HG03064 (cell line): ENCODE data around the gene CYB561D1.
"Not testable (repeated sequence)": the region's sequence is repeated elsewhere in the genome, so short reads cannot be mapped to it uniquely, and the experiment has no call there.

Experiments used
- ATAC-seq: cut with Tn5 transposase; IDR thresholded peaks from one replicate; pipeline ENCODE4 v1.9.1; 2021; ENCODE audit warnings: low read depth; ENCODE audit not compliant: unreplicated experiment

CYB561D1 gene, protein sequence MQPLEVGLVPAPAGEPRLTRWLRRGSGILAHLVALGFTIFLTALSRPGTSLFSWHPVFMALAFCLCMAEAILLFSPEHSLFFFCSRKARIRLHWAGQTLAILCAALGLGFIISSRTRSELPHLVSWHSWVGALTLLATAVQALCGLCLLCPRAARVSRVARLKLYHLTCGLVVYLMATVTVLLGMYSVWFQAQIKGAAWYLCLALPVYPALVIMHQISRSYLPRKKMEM

DNA sequence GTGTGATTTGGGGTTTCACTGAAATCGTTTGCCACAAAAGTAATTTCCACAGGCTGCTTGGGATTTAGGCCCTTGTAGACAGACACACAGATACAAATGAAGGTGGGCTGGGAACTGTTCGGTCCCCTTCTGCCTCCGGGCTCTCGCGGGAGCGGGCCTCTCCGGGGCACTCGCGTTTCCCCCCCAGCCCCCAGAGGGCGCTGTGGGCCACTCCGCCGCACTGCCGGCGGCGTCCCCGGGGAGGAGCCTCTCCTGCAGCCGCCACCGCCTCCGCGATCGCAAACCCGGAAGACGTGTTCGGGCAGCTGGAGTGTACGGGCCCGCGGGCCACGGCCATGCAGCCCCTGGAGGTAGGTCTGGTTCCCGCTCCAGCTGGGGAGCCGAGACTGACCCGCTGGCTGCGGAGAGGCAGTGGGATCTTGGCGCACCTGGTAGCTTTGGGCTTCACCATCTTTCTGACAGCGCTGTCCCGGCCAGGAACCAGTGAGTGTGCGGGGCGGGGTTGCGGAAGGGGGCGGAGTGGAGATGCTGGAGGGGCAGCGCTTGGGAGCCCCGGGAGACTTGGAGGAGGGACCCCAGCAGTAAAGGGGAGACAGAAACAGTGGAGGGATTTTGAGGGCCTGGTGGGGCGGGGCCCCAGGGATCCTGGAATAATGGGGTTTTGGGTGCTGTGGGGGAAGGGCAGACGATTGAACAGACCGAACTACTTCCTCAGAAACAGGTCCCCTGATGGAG lies at the start of gene CYB561D1:
TSS of gene CYB561D1 (plus strand) at position 290 of the 735 bp plus-strand sequence. CDS start at position 336, 46 bp downstream.
- peak; percentile 91 for ATAC-seq

DNA sequence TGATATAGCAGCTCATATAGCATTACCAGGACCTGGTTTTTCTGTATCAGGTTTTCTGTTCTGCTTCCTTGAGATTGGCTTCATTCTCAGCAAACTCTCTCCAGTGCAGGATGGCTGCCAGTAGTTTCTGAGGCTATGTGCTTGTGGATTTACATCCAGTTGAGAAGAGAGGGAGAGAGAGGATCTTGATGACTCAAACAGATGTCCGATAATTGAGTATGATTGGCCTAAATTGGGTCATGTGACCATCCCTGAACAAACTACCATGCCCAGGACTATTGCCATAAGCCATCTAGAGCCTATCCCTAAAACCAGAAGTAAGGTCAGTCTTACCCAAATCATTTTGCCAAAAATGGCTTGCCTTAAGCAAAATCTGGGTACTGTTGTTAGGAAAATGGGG lies 49.5 kb upstream of the CYB561D1 start:
- ATAC-seq, result no peak

DNA sequence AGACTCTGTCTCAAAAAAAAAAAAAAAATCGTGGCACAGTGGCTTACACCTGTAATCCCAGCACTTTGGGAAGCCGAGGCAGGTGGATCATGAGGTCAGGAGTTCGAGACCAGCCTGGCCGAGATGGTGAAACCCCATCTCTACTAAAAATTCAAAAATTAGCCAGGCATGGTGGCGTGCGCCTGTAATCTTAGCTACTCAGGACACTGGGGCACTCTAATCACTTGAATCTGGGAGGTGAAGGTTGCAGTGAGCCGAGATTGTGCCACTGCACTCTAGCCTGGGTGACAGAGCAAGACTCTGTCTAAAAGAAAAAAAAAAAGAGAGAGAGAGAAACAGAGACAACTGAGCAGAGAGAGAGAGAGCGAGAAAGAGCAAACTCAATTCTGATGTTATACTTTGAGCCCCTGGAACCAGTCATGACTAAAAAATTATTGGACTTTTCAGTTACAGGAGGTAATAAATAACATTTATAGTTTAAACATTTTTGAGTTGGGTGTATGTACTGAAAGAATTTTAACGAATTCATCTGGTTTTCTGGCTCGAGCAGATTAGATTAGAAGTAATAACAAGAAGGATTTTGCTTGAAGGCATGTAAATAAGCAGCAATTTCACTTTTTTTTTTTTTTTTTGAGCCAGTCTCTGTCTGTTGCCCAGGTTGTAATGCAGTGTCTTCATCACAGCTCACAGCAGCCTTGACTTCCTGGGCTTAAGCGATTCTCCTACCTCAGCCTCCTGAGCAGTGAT lies 47.8 kb upstream of the CYB561D1 start:
- ATAC-seq, result not testable (repeated sequence)

DNA sequence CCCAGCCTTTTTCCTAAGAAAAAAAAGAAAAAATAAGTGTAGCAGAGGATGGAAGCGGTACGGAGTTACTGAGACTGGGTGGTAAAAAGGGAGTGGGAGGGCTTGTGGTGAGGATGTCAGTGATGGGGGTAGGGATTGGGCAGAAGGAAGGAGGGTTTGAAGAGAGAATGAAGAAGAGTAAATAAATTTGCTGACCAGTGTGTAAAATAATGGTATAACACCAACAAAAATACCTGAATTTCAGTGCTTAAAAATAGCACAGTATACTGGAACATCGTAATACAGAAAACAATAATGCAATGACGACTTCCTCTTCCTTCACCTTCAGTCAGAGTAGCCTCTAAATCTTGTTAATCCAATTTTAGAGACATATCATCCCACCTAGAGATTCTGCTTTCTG lies 46.4 kb upstream of the CYB561D1 start:
- ATAC-seq, result no peak

DNA sequence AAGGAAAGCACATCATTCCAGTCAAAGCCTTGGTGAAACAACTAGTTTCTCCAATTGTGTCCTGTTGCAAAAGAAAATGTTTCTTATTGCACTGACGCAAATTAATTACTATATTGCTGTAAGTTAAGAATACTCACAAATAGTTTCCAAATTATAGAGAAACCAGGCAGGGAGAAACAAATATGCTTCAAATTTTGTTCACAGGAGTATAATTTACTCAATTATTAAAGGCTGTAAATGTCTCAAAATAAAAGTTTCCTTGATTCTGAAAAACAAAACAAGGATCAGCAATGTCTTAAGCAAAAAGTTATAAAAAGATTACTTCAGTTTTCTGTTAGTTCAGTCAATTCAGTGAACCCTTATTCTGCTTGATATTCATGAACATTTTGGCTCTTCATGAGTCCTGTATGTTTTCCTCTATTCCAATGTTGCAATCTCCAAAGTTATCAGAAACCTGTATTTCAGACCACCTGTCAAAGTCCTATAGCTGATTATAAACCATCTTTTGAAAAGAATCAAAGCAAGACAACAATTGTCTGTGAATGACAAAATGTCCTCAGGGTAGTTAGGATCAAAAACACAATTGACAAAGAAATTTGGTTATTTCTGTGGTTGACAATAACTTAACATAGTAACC lies 39.3 kb upstream of the CYB561D1 start:
- no peak for ATAC-seq

DNA sequence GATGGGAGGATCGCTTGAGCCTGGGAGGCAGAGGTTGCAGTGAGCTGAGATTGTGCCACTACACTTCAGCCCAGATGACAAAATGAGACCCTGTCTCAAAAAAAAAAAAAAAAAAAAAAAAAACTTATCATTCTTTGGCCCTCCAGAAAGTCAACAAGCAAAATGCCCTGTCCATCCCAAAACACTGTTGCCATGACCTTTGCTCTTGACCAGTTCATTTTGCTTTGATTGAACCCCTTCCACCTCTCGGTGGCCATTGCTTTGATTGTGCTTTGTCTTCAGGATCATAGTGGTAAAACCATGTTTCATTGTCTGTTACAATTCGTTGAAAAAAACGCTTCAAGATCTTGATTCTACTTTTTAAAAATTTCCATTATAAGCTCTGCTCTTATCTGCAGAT lies 36.1 kb upstream of the CYB561D1 start:
- ATAC-seq, result no peak

DNA sequence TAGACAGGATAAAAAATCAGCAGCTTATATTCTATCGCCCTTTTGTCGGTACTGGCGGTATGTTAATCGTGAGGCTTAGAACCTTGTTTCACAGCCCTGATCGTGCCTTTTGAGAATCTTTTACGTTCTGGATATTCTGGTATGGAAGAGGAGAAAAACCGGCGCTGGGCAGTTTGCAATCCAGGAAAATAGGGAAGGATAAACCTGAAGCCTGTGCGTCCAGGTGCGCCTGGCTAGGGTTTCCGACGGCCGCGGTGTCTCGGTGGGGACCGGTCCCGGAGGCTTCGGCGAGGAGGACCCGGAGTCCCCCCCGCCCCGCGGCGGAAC lies 27.8 kb upstream of the CYB561D1 start:
- ATAC-seq, result no peak

DNA sequence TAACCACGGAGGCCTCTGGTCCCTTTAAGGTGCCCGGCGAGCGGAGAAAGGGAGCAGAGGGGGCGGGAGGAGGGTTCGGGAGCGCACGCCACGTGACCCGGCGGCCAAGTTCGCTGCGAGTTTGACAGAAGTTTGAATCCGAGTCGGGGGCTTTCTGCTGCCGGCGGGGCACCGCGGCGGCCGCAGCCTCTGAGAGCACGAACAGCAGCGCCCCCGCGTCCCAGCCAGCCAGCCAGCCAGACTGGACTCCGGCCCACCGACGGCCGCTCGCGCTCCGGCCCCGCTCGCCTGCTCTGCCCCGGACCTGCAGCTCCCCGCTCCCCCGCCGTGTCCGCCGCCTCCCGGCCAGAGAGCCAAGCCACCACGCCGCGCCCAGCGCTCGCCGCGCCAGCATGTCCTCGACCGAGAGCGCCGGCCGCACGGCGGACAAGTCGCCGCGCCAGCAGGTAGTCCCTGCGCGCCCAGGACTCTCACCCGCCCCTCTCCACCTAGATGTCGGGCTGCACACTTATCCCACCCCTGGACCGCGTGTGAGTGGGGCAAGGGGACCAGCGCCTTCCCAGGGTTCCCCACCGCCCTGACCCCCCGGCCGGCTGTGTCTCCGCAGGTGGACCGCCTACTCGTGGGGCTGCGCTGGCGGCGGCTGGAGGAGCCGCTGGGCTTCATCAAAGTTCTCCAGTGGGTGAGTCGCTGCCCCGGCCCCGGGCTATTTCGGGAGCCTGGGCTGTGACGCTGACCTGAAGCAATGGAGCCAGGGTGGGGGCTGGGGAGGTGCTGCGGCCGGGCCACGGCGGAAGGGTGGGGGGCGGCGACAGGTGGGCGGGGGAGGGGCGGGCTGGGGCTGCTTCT lies 27.2 kb upstream of the CYB561D1 start, which contains the start of gene SYPL2:
TSS of gene SYPL2 (plus strand) at position 95 of the 849 bp plus-strand sequence. CDS start at position 393, 298 bp downstream.
- no peak for ATAC-seq

DNA sequence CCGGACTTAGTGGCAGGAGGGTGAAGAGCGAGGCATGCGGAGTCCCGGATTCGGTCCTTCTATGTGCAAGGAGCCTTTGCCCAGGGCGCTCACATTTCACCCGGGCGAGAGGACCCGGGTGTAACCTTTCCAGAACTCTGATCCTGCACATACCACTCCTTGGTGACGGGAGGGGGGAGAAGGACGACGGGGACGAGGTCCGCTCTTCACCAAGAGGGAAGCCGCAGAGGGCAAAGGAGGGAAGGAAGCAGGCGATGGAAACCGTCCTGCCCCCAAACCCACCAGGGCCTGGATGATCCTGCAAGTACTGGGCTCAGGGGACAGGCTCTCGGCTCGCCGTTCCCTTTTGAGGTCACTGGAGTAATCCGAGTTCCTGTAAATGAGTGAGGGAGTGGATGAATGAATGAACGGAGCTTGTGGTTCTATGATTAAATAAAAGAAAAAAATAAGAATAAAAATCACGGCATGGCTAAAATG lies 26.6 kb upstream of the CYB561D1 start:
- ATAC-seq, result no peak

DNA sequence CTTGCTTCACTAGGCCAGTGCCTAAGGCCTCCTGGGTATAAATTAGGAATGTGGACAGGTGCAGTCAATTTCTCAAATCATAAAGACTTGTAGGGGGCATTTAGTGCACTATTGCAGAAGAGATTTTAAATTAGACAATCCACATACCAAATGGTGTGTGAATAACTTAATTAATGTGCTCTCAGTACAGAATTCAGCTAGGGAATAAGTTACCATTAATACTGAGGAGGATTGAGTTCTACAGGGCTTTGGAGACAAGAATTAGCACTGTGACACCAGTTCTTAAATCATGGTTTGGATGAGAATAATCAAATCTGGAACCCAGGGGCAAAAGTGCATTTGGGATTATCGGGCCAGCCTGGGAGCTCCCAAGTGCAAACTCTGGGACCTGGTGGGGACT lies 25.8 kb upstream of the CYB561D1 start:
- no peak for ATAC-seq

DNA sequence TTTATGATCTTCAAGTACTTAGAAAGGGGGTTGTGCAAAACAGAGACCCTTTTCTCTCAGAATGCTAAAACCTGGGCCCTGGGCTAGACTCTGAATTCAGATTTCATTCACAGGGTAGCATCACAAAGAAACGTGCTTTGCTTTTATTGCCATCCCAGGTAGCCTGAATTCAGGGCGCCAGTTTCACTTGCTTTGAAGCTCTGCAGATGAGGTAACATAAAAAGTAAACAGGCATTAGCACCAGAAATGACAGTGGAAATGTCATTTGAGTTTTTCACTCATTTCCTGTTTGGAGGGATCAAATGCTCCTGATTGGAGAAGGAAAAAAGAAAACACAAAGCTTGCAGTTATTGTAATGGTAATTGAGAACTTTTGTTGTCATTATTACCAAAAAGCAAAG lies 25.0 kb upstream of the CYB561D1 start:
- no peak for ATAC-seq

DNA sequence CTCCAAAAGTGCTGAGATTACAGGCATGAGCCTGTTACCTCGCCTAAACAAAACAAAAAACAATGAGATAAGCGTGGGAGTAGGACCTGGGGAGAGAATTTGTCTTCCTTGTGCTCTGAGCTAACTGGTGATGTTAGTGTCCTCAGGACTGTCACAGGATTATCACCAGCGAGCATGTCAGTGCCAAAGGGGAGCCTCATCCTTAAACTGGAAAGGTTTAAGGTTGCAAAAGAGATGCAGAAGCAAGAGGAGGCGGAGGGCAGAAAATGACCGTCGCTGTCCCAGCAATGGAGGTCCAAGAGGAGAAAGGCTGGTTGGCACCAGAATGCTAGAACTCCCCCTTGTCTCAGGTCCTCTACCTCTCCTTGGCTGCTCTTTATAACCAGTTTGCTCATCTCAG lies 23.6 kb upstream of the CYB561D1 start:
- ATAC-seq, result no peak

DNA sequence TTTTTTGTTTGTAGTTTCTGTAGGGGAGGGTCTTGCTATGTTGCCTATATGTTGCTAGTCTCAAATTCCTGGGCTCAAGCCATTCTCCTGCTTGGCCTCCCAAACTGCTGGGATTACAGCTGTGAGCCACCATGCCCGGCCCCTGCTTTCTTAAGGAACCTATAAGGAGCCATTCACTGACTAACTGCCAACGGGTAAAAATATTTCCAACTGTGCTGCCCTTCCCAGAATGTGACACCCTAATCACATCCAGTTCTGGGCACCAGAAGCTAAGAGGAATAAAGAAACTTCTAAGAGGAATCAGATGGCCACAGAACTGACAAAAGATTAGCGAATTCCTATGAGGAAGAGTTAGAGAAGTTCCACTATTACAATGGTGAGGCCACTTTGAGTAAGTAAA lies 21.1 kb upstream of the CYB561D1 start:
- no peak for ATAC-seq

DNA sequence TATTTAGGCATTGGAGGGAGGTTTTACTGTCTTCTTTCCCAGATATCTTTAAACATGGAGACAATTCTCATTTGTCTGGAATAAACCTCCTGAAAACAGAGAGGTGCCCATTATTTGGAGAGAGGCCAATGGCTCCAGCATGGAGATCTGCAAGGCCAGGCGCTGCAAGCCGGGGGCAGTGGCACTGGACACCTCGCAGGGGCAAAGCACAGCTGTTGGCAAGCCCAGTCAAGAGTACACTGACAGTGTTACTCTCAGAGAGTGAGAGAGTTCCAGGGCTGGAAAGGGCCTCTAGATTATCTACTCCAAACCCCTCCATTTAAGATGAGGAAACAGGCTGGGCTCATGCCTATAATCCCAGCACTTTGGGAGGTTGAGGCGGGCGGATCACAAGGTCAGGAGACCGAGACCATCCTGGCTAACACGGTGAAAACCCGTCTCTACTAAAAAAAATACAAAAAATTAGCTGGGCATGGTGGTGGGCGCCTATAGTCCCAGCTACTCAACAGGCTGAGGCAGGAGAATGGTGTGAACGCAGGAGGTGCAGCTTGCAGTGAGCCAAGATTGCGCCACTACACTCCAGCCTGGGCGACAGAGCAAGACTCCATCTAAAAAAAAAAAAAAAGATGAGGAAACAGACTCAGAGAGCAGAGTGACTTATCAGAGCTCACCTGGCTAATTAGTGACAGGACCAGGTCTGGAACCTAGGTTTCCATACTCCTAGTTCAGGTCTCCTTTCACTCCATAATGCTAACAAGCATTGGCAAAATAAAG lies 20.4 kb upstream of the CYB561D1 start:
- not testable (repeated sequence) for ATAC-seq

DNA sequence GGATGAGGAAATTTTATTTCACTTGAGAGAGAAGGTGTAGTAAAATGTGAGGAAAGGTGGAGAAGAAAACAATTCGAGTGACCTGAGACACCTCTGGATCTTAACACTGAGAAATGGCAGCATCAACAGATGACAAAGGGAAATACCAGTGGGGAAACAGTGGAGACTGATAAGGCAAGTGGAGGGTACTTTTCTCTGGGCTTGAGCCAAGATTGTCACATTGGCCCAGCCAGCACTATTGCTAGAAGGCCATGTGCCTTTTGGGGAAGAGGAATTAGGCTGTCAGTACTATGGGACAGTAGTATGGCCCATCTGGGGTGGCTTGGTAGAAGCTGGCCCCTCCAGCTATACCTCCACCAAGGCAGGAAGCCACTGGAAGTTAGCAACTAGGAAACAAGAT lies 19.2 kb upstream of the CYB561D1 start:
- ATAC-seq, result no peak

DNA sequence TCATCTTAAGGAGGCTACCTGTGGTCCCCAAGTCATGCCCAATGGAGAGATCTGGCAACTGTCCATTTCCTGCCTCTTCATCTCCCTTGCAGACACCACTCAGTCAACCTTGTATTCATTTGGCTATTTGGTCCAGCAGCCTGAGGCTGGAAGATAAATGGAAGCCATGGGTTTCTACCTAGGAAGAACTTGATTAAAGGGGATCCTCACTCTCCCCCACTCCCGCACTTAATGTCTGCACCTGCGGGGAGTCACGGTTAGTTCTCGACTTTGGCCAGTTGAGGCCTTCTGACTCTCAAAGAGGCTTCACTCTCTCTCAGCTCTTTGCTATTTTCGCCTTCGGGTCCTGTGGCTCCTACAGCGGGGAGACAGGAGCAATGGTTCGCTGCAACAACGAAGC lies 18.6 kb upstream of the CYB561D1 start:
- ATAC-seq, result no peak

DNA sequence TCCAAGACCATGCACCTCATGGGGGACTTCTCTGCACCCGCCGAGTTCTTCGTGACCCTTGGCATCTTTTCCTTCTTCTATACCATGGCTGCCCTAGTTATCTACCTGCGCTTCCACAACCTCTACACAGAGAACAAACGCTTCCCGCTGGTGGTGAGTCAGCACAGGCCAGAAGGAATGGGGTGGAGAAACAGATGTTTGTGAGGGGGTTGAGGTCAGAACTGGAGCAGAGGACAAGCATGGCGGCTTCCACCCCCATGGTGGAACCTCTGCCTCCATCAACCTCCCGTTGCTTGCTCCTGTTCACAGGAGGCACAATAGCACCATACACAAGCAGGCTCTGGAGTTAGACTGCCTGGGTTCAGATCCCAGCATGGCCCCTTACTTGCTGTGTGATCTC lies 17.1 kb upstream of the CYB561D1 start:
- ATAC-seq, result no peak

DNA sequence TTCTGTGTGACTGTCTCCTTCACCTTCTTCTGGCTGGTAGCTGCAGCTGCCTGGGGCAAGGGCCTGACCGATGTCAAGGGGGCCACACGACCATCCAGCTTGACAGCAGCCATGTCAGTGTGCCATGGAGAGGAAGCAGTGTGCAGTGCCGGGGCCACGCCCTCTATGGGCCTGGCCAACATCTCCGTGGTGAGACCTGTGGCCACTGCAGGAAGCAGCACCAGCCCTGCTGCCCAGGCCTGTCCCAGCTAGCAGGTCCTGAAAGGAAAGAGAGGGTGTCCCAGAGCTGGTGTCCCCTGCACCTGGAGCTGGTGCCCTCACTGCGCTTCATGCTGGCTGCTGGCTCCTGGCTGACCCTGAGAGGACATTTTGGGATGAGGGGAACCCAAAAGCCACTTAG lies 16.1 kb upstream of the CYB561D1 start:
- ATAC-seq, result no peak

DNA sequence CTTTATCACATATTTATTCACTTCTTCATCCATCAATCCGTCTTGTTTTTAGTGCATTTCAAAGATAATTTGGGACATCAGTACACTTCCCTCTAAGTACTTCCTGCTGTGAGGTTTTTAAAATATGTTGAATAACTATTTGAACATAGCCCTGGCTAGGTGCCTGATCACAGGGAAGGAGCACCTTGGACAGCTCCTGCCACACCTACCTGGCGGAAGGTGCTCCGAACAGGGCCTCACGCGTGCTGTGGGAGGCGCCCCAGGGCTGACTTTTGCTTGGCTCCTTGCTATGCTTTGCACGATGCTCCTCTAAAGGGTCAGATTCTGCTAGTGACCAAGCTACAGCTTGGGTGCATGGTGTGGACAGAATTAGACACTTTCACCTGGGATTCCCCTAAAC lies 15.1 kb upstream of the CYB561D1 start:
- no peak for ATAC-seq
